Thyroid gland (tissue), 4 donors: ENCODE results near the gene FXN. TPM values are rescaled to one million over a fixed set of nuclear protein-coding genes. Genes with fewer than 3 reads are reported as not detected.

Experiments used
- DNase-seq, 2 donors: peaks; one replicate each; pipeline ENCODE4 v3.0.0-alpha.2; 2019
- H3K27ac ChIP-seq, 3 donors: fragments of 200-600 bp; sonication (generic); 1 replicate in 2 of 3; 2 replicates in 1 of 3; pipeline ENCODE4 v1.5.1; 2016 to 2019; ENCODE audit warnings: mild to moderate bottlenecking in 1 of 3, moderate library complexity in 1 of 3
- H3K27me3 ChIP-seq: fragments of 200-600 bp; sonication (generic); one replicate; pipeline ENCODE4 v1.5.1; 2019
- H3K36me3 ChIP-seq, 2 donors: fragments of 200-600 bp; sonication (generic); one replicate each; pipeline ENCODE4 v1.5.1; 2016 to 2019
- H3K4me1 ChIP-seq, 2 donors: fragments of 200-600 bp; sonication (generic); one replicate each; pipeline ENCODE4 v1.5.1; 2017 to 2019
- H3K4me3 ChIP-seq, 3 donors: fragments of 200-600 bp; sonication (generic); replicated peaks in 1 of 3; 1 replicate in 2 of 3; 2 replicates in 1 of 3; pipeline ENCODE4 v1.5.1; 2016; ENCODE audit warnings: mild to moderate bottlenecking in 1 of 3
- H3K9me3 ChIP-seq: fragments of 200-600 bp; sonication (generic); one replicate; pipeline ENCODE4 v1.5.1; 2017
- POLR2A ChIP-seq, 2 donors: fragments of 450-650 bp; IDR thresholded peaks; one replicate each; pipeline ENCODE4 v1.6.1; 2017; ENCODE audit warnings: antibody characterized with exemption in 2 of 2, mild to moderate bottlenecking in 2 of 2, moderate library complexity in 1 of 2
- WGBS, 2 donors: methylation state at CpG; one replicate each; pipeline ENCODE4 v1.1.5; 2017; 5-methylcytosine and 5-hydroxymethylcytosine counted together
- intact Hi-C: fragments of 100-400 bp; cut with DNase I; formaldehyde crosslinking; loops from one replicate; pipeline ENCODE4 v1.15.1; 2023
- total RNA-seq, 4 donors: library from RNA; depleted of rRNA; stranded (reverse); fragments of >200 nt; gene quantifications; one replicate each; pipeline ENCODE4 v1.2.3, GENCODE V29; 2016
- TF ChIP-seq, protein P1 (sequence below), 6 experiments: fragments of 200-600 bp in 3 of 6; fragments of 450-650 bp in 3 of 6; sonication (generic) in 3 of 6; IDR thresholded peaks; one replicate each; pipeline ENCODE4 v1.5.1; 2016 to 2019; ENCODE audit warnings: antibody characterized with exemption in 6 of 6, mild to moderate bottlenecking in 2 of 6, inconsistent platforms in 1 of 6, moderate library complexity in 1 of 6

The FXN gene
- total RNA-seq, 4 donors from 2014 or later = 10.6 to 11.4 (median 11.1) TPM

DNA sequence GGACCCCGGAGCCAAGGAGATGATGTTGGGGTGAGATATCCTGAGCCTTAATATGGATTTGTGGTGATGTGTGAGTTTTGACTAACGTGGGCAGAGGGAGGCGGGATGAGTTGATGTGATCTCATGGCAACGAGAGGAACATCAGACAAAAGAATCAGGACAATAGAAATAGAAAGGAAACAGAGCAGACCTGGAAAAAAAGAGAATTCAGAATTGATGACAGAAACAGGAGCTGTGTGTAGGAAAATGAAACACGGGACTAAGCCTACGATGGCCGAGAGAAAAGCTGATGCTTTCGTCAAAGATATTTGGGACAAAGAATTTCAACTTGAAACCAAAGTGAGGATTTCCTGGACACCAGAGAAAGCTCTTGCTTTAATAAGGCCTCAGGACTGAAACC lies 32.5 kb upstream of the FXN start:
- Histone ChIP-seq H3K27ac (no peak overlapping the region), H3K4me3 (no peak overlapping the region), H3K9me3 (no peaks in the 10 kb centered on the region), H3K36me3 (no peaks in the 10 kb centered on the region), H3K27me3 (no peaks in the 10 kb centered on the region), H3K4me1 (no peaks in the 10 kb centered on the region)
- 72 to 78% methylated on average over 8 of the region's 8 CpGs for WGBS, 2 donors
- no peak for TF ChIP-seq POLR2A (IDR thresholded peaks at IDR 0.05)
- TF ChIP-seq, protein P1, sequence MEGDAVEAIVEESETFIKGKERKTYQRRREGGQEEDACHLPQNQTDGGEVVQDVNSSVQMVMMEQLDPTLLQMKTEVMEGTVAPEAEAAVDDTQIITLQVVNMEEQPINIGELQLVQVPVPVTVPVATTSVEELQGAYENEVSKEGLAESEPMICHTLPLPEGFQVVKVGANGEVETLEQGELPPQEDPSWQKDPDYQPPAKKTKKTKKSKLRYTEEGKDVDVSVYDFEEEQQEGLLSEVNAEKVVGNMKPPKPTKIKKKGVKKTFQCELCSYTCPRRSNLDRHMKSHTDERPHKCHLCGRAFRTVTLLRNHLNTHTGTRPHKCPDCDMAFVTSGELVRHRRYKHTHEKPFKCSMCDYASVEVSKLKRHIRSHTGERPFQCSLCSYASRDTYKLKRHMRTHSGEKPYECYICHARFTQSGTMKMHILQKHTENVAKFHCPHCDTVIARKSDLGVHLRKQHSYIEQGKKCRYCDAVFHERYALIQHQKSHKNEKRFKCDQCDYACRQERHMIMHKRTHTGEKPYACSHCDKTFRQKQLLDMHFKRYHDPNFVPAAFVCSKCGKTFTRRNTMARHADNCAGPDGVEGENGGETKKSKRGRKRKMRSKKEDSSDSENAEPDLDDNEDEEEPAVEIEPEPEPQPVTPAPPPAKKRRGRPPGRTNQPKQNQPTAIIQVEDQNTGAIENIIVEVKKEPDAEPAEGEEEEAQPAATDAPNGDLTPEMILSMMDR (IDR thresholded peaks at IDR 0.05) = no peak
- no peak for DNase-seq
- intact Hi-C loops = no loop called here

DNA sequence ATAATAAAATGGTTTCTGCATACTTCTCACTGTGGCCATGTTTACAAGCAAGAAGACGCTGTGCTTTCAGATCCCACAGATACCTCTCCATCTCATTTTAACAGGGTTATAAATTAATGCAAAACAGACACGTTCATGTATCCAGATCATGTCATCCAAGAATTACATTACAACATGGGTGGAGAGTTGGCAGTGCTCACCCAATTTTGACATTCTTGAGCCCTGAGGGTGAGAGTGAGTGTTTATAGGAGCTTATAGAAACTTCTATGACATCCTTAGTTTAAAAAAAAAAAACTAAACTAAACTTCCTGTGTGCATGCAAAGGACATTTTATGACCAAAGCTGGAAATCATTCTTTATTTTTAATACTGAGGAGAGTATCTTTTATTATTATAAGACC lies 30.7 kb upstream of the FXN start:
- Histone ChIP-seq H3K36me3 (no peaks in the 10 kb centered on the region), H3K27ac (no peak overlapping the region), H3K9me3 (no peaks in the 10 kb centered on the region), H3K27me3 (no peaks in the 10 kb centered on the region), H3K4me1 (no peaks in the 10 kb centered on the region), H3K4me3 (no peak overlapping the region)
- no peak for DNase-seq
- TF ChIP-seq, protein P1 (IDR thresholded peaks at IDR 0.05) = no peak
- no peak for TF ChIP-seq POLR2A (IDR thresholded peaks at IDR 0.05)
- WGBS, 2 donors = 59 to 73% methylated on average over 2 of the region's 2 CpGs
- intact Hi-C loops = no loop called here

DNA sequence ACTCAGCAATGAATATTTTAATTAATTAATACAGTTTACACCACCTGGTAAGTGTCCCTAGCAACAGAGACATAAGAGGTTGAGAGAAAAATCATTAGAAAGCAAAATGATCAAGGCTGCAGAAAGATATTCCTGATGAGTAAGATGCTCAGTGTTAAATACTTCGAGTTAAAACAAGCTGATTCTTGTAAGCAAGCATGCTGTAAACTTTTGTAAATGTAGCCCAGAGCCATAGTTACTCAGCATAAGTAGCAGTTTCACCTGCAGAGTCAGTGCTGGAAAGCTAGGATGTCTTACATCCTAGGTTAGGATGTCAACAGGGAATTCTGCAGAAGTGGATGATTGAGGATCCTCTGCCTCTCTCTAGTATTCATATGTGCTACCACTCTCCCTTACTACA lies 25.8 kb upstream of the FXN start:
- no peak overlapping the region for H3K4me3 ChIP-seq
- no peak for DNase-seq
- no peaks in the 10 kb centered on the region for H3K27me3 ChIP-seq
- TF ChIP-seq POLR2A (IDR thresholded peaks at IDR 0.05) = no peak
- TF ChIP-seq, protein P1 (IDR thresholded peaks at IDR 0.05) = no peak
- intact Hi-C loops = no loop called here
- no peaks in the 10 kb centered on the region for H3K36me3 ChIP-seq
- no peaks in the 10 kb centered on the region for H3K4me1 ChIP-seq
- H3K27ac ChIP-seq = no peak overlapping the region
- H3K9me3 ChIP-seq = no peaks in the 10 kb centered on the region
- WGBS, 2 donors = 74 to 82% methylated on average over 1 of the region's 1 CpG

DNA sequence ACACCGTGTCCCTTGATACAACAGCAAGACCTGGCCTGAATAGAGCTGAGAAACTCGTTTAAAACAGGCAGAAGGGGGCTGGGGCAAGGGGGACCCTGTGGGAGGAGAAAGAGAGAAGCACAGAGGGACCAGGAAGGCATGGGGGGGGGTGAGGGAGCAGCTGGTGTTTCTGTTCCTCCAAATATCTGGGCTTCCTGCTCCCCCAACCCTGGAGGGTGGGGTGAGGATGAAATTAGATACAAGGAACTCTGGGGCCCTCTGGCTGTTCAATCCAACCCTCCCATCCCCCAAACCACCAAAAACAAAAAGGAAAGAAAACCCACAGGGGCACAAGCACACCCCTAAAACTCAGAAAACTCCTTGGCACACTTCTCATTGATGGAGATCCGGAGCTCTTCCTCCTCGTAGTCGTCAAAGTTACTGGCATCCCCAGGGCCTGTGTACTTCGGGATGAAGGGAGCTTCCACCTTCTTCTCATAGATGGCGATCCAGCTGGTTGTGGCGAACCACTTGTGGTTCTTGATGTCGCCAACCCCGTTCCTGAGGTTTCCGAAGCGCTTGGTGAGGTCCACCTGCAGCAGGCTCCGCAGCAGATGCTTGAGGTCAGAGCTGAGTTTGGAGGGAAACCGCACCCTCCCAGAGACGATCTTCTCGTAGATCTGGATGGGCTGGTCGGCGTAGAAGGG lies 22.7 kb upstream of the FXN start:
- TF ChIP-seq, protein P1 (IDR thresholded peaks at IDR 0.05) = no peak
- TF ChIP-seq POLR2A (IDR thresholded peaks at IDR 0.05) = no peak
- 74 to 85% methylated on average over 11 to 16 of the region's 18 CpGs for whole genome bisulfite sequencing, 2 donors
- no peak for DNase-seq
- Histone ChIP-seq H3K27ac (no peak overlapping the region), H3K4me3 (no peak overlapping the region), H3K9me3 (no peaks in the 10 kb centered on the region), H3K36me3 (no peaks in the 10 kb centered on the region), H3K27me3 (no peaks in the 10 kb centered on the region), H3K4me1 (no peaks in the 10 kb centered on the region)
- intact Hi-C loops = no loop called here

DNA sequence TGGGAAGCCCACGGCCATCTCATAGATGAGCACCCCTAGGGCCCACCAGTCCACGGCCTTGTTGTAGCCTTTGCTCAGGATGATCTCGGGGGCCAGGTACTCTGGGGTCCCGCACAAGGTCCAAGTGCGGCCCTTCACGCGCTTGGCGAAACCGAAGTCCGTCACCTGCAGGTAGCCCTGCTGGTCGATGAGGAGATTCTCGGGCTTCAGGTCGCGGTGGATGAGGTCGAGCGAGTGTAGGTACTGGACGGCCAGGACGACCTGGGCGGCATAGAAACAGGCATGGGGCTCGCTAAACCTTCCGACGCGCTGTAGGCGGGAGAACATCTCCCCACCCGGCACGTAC lies 22.2 kb upstream of the FXN start:
- H3K4me3 ChIP-seq = no peak overlapping the region
- intact Hi-C loops = no loop called here
- no peak for DNase-seq
- H3K27me3 ChIP-seq = no peaks in the 10 kb centered on the region
- no peaks in the 10 kb centered on the region for H3K4me1 ChIP-seq
- no peaks in the 10 kb centered on the region for H3K9me3 ChIP-seq
- no peaks in the 10 kb centered on the region for H3K36me3 ChIP-seq
- TF ChIP-seq POLR2A (IDR thresholded peaks at IDR 0.05) = no peak
- TF ChIP-seq, protein P1 (IDR thresholded peaks at IDR 0.05) = no peak
- WGBS, 2 donors = 96 to 98% methylated on average over 24 to 26 of the region's 26 CpGs
- no peak overlapping the region for H3K27ac ChIP-seq
